G401.6 (cell line): ENCODE results near the gene TMEM218.
"Not testable (repeated sequence)": the region's sequence is repeated elsewhere in the genome, so short reads cannot be mapped to it uniquely, and the experiment has no call there.

Experiments
- FAIRE-seq: peaks from 2 replicates; lab custom pipeline; 2012; peaks lifted over from hg19 to GRCh38; lab: Jason Lieb, UNC

TMEM218 gene

DNA sequence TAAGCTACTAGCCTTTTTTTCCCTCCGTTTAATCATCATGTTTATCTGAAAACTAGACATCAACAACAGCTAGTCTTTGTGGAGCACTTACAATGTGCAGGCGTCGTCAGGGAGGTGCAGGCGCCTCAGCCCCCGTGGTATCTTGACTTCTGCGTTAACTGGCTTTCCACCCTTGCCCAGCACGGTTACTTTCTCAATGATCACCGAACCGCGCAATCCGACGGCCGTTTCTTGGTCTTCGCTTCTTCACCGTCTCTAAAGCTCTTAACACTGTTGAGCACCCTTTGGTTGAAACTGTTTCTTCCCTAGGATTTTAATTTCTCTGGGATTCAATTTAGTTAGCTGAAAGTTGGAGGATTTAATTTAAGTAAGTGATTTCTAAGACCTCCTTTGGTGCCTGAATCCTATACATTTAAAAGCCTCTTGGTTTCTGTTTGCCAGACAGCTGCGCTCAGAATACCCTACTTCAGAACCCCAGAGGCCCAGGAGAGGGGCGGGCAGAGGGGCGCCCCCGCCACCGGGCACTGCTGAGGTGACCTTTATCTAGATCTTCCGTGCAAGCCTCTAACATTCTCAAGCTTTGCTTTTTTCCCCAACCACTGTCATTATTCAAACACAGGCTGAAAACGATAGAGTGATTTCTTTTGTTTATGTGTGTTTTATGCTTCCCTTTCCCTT is 18.0 kb upstream of the TMEM218 start:
- no peak for FAIRE-seq

DNA sequence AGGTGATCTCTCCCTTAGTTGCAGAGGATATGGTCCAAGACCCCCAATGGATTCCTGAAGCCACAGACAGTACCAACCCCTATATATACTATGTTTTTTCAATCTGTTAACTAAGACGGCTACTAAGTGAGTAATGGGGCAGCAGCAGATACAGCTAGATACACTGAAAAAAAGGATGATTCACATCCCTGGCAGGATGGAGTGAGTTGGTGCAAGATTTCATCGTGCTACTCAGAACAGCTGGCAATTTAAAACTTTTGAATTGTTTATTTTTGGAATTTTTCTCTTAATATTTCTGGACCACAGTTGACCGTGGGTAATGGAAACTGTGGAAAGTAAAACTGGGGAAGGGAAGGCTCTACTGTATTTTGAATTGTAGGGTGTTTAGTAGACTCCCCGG is 17.0 kb upstream of the TMEM218 start:
- FAIRE-seq, result no peak

DNA sequence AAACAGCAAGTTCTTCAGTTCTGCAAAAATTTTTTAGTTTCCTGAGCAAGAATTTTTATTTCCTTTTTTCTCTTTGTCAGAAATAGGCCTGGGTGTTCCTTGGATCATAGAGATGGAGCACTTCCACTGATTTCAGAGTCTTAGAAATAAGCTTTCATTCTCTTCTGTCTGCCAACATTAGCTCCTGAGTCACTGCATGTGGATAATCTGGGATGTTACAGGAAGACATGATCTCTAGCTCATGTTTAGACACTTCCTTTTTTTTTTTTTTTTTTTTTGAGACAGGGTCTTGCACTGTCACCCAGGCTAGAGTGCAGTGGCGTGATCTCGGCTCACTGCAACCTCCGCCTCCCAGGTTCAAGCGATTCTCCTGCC is 13.2 kb upstream of the TMEM218 start:
- no peak for FAIRE-seq

DNA sequence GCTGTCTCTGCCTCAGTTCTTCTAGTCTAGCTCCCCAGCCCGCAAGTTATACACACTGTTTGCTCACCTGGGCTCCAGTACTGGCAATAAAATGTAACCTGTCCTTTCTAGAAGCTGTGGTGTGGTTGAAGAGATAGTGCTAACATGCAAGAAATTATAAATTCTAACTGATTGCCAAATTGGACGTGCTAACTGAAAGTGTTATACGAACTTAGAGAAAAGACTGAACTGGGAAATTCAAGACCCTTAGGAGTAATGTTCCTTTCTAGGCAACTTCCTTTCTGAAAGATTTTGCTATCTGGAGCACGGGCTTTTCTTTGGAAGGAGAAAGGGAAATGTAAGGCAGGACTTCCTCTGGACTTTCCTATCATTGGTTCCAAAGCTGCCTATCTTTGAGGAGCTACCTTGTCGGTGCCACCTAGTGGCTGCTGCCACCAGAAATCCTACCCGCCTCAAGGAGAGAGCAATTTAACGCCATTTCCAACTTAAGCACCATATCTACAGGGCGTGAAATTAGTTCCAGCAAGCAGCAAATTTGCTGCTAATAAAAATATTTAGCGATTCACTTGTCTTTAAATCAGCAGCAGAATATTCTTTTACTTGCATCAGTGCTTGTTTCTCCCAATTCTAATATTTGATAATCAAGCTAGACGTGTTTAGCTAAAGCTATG is 12.7 kb upstream of the TMEM218 start:
- FAIRE-seq, result no peak

DNA sequence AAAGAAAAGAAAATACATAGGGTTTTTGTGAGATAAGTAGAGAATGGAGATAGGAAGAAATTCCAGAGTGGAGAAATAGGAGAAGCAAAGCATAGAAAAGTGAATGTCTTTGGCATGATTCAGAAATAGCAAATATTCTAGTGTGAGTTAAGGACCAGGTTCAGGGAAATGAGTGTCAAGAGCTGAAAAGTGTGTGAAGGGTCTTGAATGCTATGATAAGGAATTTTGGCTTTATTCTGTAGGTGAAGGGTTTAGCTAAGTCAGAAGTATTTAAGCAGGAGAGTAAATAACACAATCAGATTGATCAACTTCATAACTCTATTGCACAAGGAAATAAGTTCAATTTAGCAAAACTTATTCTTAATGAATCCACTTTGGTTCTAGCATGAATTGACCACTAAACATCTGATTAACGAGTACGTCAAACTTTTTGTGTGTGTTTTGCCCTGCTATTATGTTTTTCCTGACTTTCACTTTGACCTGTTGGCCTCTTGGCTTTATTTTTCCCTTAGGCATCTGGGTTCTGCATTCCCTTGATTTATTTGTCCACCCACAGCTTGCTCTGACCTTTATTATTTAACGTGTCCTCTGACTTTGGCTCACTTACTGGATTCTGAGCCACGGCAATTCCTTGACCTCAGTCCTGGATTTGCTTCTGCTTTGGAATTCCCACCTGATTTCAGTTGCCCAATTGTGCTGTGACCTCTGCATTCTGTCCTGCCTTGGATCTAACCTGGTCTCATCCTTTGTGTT is 11.9 kb upstream of the TMEM218 start:
- FAIRE-seq, result no peak

DNA sequence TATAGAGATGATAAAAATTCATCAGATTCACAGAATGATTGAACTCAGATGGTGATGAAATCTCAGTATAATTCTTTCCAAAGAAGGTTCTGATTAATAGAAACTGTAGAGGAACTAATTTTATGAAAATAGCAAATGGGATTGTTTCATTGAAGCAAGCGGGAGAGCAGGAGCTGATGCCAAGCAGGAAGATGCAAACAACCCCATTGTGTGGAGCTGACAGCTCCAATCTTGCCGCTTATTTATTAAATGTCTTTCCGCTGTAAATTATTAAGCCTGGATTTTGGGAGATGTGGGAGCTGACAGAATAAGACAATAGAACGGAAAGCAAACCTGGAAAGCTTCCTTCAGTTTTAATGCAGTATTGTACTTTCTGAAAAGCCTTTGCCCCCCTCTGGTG is 6.0 kb upstream of the TMEM218 start:
- FAIRE-seq, result no peak

DNA sequence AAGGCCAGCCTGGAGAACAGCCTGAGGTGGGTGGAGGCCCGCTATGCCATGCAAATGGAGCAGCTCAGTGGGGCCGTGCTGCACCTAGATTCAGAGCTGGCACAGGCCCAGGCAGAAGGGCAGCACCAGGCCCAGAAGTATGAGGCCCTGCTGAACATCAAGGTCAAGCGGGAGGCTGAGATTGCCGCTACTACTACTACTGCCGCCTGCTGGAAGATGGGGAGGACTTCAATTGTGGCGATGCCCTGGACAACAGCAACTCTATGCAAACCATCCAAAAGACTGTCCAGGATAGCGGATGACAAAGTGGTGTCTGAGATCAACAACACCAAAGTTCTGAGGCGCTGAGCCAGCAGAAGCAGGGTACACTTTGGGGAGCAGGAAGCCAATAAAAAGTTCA is 3.1 kb upstream of the TMEM218 start:
- no peak for FAIRE-seq

DNA sequence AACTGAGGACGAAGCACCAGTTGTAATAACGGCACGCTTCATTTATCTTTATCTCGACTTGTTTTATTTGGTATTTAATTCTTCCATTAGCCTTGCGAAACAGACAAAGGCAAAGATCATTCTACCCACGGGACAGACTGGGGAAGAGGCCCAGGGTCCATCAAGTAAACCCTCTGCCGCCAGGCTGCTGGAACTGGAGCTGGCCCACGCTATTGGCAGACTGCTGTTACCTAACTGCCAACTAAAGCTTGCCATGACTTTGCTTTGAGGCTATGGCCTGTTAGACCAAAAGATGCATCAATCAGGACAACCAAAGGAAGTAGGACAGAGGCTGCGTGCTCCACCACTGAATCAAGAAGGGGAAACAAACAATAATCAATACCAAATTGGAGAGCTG is 780 bp upstream of the TMEM218 start:
- no peak for FAIRE-seq

DNA sequence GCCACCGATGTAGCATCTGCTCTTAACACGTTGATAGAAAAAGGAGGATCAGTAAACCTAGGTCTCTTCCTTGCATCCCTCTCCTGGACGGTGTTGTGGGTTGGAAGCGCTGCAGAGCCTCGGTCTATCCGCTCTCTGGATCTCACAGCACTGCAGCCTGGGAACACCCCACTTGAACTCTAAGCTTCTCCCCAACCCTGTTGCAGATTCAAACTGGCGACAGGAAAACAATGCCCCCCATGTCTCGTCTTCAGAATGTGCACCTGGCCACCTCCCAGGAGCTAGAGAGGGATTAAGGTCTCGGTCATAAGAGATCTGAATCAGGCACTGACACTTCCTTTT is 454 bp downstream of the TMEM218 start:
- no peak for FAIRE-seq

DNA sequence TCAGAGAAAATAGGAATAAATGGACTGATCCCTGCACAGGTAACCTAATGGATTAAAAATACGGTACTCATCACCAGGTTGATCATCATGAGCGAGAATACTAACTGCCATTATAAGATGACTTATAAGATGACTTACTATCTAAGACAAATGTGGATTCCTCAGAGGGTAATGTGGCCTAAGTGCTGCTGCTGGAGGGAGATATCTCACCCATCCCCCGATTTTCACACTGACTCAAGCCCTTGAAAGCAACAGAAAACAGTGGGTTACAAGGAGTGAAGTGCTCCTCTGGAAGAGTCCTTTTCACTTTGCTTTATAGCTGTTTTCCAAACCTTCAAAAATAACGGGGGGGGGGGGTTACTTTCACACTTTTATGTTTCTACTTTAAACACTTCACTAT is 920 bp downstream of the TMEM218 start:
- FAIRE-seq, result no peak

DNA sequence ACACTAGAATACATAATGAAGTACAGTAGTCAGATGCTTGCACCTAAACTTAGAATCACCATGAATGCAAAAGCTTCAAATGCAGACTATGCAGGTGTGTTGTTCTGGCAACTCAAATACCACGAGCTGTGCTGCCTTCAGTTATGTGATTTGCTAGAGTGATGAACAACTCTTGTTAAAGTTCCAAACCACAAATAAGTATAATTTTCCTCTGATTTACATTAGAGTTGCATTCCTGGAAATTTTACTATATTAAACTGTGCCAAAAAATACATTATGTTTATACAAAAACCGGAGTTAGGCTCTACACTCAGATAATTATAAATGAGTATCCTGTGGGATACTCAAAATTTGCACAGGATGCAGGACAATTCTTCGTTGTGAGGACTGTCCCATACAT is 3.0 kb downstream of the TMEM218 start:
- FAIRE-seq, result no peak

DNA sequence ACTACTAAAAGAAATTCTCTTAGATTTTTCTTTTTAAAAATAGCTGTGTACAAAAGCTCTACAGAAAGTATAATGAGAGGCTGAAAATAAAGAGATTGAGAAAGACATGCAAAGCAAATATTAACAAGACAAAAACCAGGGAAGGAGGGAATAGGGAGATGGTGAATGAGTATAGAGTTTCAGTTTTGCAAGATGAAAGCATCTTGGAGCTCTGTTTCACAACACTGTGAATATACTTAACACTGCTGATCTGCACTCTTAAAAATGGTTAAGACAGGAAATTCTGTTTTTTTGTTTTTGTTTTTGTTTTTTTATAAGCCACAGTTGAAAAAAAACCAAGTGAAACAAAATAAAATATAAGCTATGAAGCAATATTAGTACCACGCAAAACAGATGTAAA is 5.5 kb downstream of the TMEM218 start:
- no peak for FAIRE-seq

DNA sequence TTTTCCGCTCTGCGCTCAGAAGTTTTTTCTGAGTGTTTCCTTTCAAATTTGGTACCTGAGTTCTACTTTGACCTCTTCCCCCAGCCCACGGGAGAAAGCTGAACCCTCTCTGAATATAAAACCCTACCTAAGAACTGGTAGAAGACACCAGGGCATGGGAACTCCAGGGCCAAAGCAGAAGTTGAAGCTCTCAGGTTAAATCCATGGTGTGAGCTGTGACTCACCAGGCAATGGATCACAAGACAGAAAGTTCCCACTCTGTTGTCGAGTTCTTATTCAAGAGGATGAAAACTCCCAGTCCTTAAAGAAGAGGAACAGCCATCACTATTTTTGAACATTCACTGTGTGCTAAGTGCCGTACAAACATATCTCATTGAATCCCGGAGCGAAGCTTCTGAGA is 8.9 kb downstream of the TMEM218 start:
- no peak for FAIRE-seq

DNA sequence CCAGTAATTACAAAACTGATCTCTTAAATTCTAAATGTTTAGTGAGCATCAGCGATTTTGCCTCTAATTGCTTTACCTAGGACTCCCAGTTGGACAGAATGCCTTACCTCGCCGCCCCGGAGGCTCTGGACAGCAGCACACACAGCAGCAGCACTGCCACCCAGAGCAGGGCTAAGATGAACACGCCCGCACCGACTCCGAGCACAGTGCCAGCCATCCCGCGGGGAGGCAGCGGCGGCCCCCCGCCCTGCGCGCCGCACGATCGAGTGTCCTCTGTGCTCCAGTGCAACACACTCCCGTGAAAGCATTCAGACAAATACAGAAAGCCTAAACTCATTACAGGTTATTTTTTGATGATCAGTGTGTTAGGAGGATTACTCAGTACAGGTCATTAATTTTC is 9.4 kb downstream of the TMEM218 start:
- FAIRE-seq, result no peak

DNA sequence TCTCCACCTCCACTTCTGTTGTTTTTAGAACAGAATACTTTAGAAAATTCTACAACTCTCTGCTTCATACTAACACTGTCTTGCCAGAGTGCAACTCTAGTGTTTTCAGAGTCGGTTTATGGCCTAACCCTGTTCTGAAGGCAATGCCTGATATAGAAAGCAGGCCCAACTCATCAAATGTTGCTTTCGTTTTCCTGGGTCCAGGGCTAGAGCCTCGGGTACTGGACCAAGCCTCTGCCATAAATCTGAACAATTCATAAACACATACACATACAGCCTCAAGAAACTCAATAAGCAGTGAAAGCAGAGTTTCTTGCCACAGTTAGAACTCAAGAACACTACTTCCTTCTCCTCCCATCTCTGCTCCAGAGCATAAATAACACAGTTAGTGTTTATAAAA is 9.8 kb downstream of the TMEM218 start:
- no peak for FAIRE-seq

DNA sequence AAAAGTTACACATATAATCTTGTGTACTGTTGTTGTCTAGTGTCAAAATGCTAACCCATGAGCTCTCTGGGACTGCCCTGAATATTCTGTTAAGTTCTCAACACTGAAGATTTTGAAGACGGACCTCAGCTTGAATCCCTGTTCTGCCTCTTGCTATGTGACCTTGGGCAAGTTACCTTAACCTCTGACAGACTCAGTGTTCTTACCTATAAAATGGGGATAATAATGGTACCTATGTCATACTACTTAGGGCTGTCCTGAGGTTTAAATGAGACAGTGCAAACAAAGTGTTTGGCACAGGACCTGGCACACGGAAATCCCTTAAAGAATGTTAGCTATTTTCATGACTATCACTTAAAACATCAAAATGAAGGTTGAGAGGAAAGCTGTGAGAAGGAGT is 11.3 kb downstream of the TMEM218 start:
- FAIRE-seq, result no peak

DNA sequence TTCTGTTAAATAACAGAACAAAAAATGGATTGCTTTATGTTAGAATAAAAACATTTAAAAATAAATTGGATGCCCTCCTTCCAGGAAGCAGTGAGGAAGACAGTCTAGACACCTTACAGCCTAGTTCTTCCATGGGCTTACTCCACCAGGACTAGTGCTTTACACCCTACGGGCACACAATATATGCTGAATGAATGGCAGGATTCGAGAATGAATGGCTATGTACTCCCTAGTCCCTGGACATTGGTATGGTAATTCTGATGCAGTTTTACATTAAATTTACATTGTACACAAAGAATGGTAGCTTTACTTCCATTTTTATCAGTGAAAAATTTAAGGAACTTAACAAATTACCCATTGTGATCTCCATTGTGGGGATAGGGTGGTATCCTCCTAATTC is 16.7 kb downstream of the TMEM218 start:
- no peak for FAIRE-seq

DNA sequence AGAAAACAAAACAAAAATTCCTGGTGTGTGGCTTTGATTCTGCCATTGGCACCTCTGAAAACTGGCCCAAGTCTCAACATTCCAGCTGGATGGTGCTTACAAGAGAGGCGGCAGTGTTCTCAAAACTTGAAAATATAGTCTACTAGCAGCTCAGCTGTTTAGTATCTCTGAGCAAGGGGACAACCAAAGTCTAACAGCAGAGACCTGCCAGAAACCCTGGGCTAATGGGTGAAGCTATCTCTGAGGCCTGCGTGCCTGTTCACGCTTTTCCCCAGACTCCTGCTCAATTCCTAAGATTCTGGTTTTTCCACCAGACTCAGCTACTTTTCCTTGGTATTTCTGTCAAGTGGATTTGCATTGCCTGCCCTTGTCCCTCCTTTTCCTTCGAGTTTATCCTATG is 17.9 kb downstream of the TMEM218 start:
- no peak for FAIRE-seq

DNA sequence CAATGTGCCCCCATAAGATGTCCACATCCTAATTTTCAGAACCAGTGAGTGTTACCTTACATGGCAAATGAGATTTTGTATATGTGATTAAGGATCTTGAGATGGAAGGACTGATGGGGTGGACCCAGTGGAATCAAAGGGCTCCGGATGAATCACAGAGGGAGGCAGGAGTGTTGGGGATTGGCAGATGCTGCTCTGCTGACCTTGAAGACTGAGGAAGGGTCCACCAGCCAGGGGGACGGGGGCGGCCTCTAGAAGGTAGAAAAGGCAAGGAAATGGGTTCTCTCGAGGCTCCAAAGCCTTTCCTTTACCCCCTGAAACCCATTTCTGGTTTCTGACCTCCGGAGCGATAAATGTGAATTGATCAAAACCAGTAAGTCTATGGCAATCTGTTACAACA is 18.8 kb downstream of the TMEM218 start:
- no peak for FAIRE-seq

DNA sequence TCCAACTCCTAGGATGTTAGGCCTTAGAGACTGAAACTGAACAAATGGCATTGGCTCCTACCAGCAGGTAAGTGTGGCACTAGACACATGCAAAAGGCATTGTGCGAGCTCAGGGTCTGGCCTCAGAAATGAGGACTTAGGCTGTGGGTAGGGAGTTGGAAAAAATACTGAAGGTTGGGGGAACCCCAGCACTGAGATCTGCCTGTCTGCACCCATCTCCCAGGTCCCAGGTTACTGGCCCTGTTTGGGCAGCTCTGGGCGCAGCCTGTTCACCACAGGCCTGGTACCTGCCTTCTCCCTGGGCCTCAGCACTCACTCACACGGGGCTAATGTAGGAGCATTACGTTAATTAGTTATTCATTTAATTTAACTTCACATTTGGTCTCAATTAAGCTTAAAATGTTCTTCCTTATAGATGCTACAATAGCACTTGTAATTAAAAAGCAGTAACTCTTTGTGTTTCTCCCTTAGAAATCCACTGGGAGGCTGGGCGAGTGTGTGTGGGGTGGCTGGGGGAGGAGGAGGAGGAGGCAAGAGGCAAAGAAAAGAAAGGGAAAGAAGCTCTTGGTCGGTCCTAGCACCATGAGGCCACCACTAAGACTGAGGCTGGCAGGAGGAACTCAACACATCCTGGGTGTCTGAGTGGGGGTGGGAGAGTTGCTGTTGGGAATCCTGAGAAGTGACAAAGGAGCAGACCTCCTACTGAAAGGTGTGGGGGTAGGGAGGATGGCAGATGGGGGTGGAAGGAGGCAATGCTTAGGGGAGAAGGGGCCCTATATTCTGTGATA is 19.4 kb downstream of the TMEM218 start:
- FAIRE-seq, result no peak

DNA sequence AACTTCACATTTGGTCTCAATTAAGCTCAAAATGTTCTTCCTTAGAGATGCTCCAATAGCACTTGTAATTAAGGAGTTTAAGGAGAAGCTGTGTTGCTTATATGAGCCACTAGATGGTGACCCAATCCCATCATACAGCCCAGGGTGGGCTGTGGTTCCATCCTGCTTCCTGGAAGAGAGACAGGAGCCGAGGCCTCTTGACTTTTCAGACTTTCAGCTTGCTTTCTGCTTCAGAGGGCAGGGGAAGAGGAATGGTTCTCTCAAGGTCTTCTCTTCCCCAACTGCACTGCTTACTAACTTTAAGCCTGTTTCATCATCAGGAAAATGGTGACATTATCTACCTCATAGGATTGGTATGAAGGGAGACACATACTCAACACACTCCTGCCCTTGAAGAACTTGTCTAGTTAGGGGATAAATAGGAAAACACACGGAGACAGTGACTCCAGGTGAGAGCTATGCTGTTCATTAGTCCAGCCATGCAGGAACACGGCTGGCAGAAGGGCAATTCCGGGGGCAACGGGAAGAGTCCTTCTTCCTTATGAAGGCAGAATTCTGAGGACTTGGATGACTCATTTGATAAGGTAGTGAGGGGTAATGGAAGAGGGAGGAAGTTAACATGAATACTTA is 20.1 kb downstream of the TMEM218 start:
- no peak for FAIRE-seq

DNA sequence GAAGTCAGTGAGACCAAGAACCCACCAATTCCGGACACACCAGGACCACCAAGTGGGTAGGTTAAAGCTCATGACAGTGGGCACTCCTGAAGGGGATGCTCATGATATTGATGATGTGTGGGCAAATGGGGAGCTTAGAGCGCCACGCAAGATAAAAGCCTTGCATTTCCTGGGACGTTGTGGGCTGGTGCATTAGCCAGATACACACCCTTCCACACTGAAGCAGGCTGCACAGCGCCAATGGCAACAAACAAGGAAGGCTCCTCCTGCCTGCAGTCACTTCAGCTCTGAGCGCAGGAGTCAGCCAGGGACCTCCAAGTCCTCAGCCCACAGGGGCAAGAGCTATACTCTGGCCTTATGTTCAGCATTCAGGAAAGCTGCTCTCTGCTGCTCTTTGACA is 20.6 kb downstream of the TMEM218 start:
- FAIRE-seq, result no peak

DNA sequence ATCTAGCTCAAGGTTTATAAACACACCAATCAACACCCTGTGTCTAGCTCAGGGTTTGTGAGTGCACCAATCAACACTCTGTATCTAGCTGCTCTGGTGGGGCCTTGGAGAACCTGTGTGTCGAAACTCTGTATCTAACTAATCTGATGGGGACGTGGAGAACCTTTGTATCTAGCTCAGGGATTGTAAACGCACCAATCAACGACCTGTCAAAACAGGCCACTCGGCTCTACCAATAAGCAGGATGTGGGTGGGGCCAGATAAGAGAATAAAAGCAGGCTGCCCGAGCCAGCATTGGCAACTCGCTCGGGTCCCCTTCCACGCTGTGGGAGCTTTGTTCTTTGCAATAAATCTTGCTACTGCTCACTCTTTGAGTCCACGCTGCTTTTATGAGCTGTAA is 21.3 kb downstream of the TMEM218 start:
- not testable (repeated sequence) for FAIRE-seq
